HG02763 (cell line): ENCODE results near the gene ANKRD11.

Experiments
- ATAC-seq: cut with Tn5 transposase; IDR thresholded peaks from one replicate; pipeline ENCODE4 v1.9.1; 2021; ENCODE audit warnings: mild to moderate bottlenecking, moderate library complexity; ENCODE audit not compliant: unreplicated experiment

Gene ANKRD11

GRCh38 chr16:89490439-89491237, at the start of gene ANKRD11:
TSS of gene ANKRD11 (minus strand) at chr16:89490561. CDS start at chr16:89317019, 173,542 bp downstream.
- ATAC-seq = peak; percentile 84

GRCh38 chr16:89538286-89538685, 47.9 kb upstream of the ANKRD11 start:
- no peak for ATAC-seq

- no peak for ATAC-seq
These were observed 47.2 kb upstream of the ANKRD11 start for GRCh38 chr16:89537549-89537925.

GRCh38 chr16:89536886-89537548, 46.7 kb upstream of the ANKRD11 start:
- no peak for ATAC-seq

GRCh38 chr16:89536371-89536770, 46.0 kb upstream of the ANKRD11 start:
- no peak for ATAC-seq

GRCh38 chr16:89534252-89534756, 43.9 kb upstream of the ANKRD11 start:
- no peak for ATAC-seq

GRCh38 chr16:89531821-89532526, 41.6 kb upstream of the ANKRD11 start:
- no peak for ATAC-seq

GRCh38 chr16:89530401-89531381, 40.3 kb upstream of the ANKRD11 start:
- no peak for ATAC-seq

GRCh38 chr16:89529097-89529496, 38.7 kb upstream of the ANKRD11 start:
- ATAC-seq = no peak

- no peak for ATAC-seq
These were observed 35.0 kb upstream of the ANKRD11 start for GRCh38 chr16:89525146-89525913.

- ATAC-seq = no peak
These were observed 33.5 kb upstream of the ANKRD11 start for GRCh38 chr16:89523680-89524344.

- no peak for ATAC-seq
These were observed 31.9 kb upstream of the ANKRD11 start for GRCh38 chr16:89522287-89522686.

- no peak for ATAC-seq
These were observed 29.5 kb upstream of the ANKRD11 start for GRCh38 chr16:89519881-89520280.

GRCh38 chr16:89517128-89517527, 26.8 kb upstream of the ANKRD11 start:
- ATAC-seq = no peak

- ATAC-seq = no peak
These were observed 22.1 kb upstream of the ANKRD11 start for GRCh38 chr16:89512453-89512852.

- ATAC-seq = no peak
These were observed 21.0 kb upstream of the ANKRD11 start for GRCh38 chr16:89511374-89511773.

- no peak for ATAC-seq
These were observed 20.2 kb upstream of the ANKRD11 start for GRCh38 chr16:89510526-89510925.

GRCh38 chr16:89507834-89508590, 17.7 kb upstream of the ANKRD11 start, which contains the start of gene SPG7:
TSS of gene SPG7 (plus strand) at chr16:89508403. CDS start at chr16:89508418, 15 bp downstream.
- peak; percentile 64 for ATAC-seq
